PFSK-1 (cell line): Measurements from ENCODE around the gene NINJ2.

ENCODE experiments used
- POLR2AphosphoS5 ChIP-seq: IDR thresholded peaks from 2 replicates; pipeline ENCODE4 v1.6.1; 2012; ENCODE audit warnings: low read depth, mild to moderate bottlenecking, control low read depth, low read length, moderate library complexity
- REST ChIP-seq, 2 experiments: IDR thresholded peaks; 2 replicates each; pipeline versions ENCODE4 v1.6.1 to v1.8.0; 2011 to 2012; ENCODE audit warnings: low read depth in 2 of 2, low read length in 2 of 2, control low read depth in 1 of 2, inconsistent platforms in 1 of 2, mild to moderate bottlenecking in 1 of 2, moderate library complexity in 1 of 2; ENCODE audit not compliant: insufficient read depth in 1 of 2
- SIN3A ChIP-seq: IDR thresholded peaks from 2 replicates; pipeline ENCODE4 v1.6.1; 2012; ENCODE audit warnings: mild to moderate bottlenecking, low read length, moderate library complexity, borderline replicate concordance; ENCODE audit not compliant: insufficient read depth

DNA sequence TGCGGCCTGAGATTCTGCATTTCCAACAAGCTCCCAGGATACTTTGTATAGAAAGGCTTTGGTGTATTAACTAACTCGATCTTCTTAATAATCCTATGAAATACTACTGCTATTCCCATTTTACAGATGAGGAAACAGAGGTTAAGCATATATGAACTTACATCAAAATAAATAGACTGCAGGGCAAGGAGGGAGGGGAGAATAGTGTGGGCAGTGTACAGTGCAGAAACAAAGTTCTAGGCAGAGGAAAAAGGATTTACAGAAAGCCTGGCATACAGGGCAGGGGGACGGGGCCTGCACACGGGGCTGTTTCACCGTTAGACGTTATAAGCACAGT lies 19.0 kb downstream of the NINJ2 start:
- TF ChIP-seq POLR2AphosphoS5 (no peak), SIN3A (no peak), REST (IDR thresholded peaks at IDR 0.05; ENCODE audit: insufficient read depth in 1 of 2, low read depth in 2 of 2, low read length in 2 of 2) (no peak)
